Measurements from ENCODE around the gene PIEZO1. TPM values are rescaled to one million over a fixed set of nuclear protein-coding genes. Genes with fewer than 3 reads are reported as not detected.

The PIEZO1 gene
- polyA plus RNA-seq, 1 of the 3 experiments (the other 2 are of a cell fraction): 184 TPM

DNA sequence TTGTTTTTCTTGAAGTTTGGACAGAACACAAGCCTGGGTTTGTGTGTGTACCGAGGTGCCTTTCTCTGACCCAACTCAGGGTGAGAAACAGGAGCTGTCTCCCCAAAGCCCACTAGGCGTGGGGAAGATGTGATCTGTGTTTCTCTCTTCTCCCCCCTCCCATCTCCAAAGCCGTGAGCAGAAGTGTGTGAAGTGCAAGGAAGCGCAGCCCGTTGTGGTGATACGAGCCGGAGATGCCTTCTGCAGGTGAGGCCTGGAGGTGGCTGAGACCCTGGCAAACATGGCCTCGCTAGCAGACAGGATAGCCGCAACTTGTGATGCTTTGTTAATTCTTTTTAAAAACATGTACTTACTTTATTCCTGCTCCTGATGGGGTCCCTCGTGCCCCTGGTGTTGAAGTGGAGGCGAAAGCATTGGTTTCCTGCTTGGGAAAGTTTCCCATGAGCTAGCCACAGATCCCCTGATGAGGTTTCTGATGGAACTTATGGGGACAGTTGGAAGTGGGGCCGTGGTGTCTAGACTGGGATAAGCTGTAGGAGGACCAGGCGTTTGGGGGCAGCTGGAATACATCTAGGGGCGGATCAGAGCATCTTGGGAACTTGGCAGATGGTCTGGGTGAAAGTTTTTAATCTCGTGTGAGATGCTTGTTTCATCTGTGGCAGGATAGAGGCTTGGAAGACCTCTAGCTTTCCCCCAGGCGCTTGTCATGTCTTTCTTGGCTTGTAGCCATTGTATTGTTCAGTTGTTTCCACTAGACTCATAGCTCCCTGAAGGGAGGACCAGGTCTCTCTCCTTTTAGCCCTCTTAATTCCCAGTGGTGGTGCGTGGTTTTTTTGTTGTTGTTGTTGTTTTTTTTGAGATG, 77.8 kb downstream of the PIEZO1 start:
- TF ChIP-seq YY1 (IDR thresholded peaks at IDR 0.05; ENCODE audit: low read depth): no peak
- TF ChIP-seq, protein P1, sequence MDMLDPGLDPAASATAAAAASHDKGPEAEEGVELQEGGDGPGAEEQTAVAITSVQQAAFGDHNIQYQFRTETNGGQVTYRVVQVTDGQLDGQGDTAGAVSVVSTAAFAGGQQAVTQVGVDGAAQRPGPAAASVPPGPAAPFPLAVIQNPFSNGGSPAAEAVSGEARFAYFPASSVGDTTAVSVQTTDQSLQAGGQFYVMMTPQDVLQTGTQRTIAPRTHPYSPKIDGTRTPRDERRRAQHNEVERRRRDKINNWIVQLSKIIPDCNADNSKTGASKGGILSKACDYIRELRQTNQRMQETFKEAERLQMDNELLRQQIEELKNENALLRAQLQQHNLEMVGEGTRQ (IDR thresholded peaks at IDR 0.05; ENCODE audit: borderline replicate concordance, low read depth, low read length): no peak
- no peak for TF ChIP-seq MAX (IDR thresholded peaks at IDR 0.05; ENCODE audit: low read depth)
- TF ChIP-seq ZBTB33 (IDR thresholded peaks at IDR 0.05; ENCODE audit: borderline replicate concordance, low read depth): no peak
- TF ChIP-seq CHD2 (IDR thresholded peaks at IDR 0.05; ENCODE audit: low read length, partially characterized antibody): no peak
- TF ChIP-seq GABPA (IDR thresholded peaks at IDR 0.05; ENCODE audit: low read depth): no peak
- TF ChIP-seq PBX3 (IDR thresholded peaks at IDR 0.05): no peak
- TF ChIP-seq POLR2AphosphoS5 (IDR thresholded peaks at IDR 0.05; ENCODE audit: low read depth, low read length): no peak
- no peak for TF ChIP-seq RCOR1 (IDR thresholded peaks at IDR 0.05; ENCODE audit: low read length)
- TF ChIP-seq GATA2 (CRISPR knock-in tag; IDR thresholded peaks at IDR 0.05): no peak
- TF ChIP-seq FOXM1 (IDR thresholded peaks at IDR 0.05; ENCODE audit: low read depth): no peak
- TF ChIP-seq FOSL2 (IDR thresholded peaks at IDR 0.05; ENCODE audit: borderline replicate concordance, low read depth): no peak
- no peak for TF ChIP-seq RXRA (IDR thresholded peaks at IDR 0.05; ENCODE audit: borderline replicate concordance, low read depth)
- Histone ChIP-seq H3K4me2 (peak overlapping the region; percentile 98), H3K27ac (ENCODE audit: low read depth in 2 of 2, low read length in 1 of 2) (peak overlapping the region in 1 of 2 experiments; percentile 30; a peak in 1 of 4 replicates), H3K27me3 (ENCODE audit: insufficient read depth) (no peaks in the 10 kb centered on the region), H3K4me1 (ENCODE audit: control insufficient read depth in 1 of 2, insufficient read depth in 2 of 2, low read depth in 1 of 2, low read length in 1 of 2) (peaks cover 0 to 16% of the 10 kb centered on the region in 2 experiments; a peak in 2 of 4 replicates), H3K9ac (peak overlapping the region; percentile 75), H4K20me1 (ENCODE audit: insufficient read depth) (0 out of 2 replicates have a peak, but pooled peaks cover 6% of the 10 kb centered on the region), H3K4me3 (ENCODE audit: low read depth in 2 of 2, low read length in 1 of 2) (peak overlapping the region; percentile 94 to 99), H3F3A (replicated peaks; ENCODE audit: insufficient read depth) (peaks cover 17% of the 10 kb centered on the region), H3K79me2 (ENCODE audit: insufficient read depth) (peaks cover 58% of the 10 kb centered on the region), H2AFZ (ENCODE audit: low read depth) (peak overlapping the region; percentile 56; the same call in 1 of the 2 replicates), H3K36me3 (replicated peaks in 1 of 2; ENCODE audit: control insufficient read depth in 1 of 2, insufficient read depth in 2 of 2, low read length in 1 of 2) (peaks cover 0 to 4% of the 10 kb centered on the region in 2 experiments), H3K9me3 (no peaks in the 10 kb centered on the region), H3K9me2 (no peaks in the 10 kb centered on the region)
- WGBS (ENCODE audit: low lambda C conversion rate): 24% methylated on average over 17 of the region's 17 CpGs
- ChIA-PET CTCF (interaction anchor here (0.9 to 3.1 kb wide), 2 partner anchors 16 to 30 kb away, joined by 3 to 12 read pairs; no protein-coding TSS in a partner anchor), POLR2A (no interaction called here)
- DNase-seq: no peak

Measured in SK-N-SH (cell line).